Neutrophil (primary cell): ENCODE measurements around the gene COX17.

Experiments
- H3K27ac ChIP-seq: fragments of 200-600 bp; sonication (generic); 2 replicates; pipeline ENCODE4 v1.5.1; 2016; ENCODE audit warnings: mild to moderate bottlenecking, moderate library complexity
- H3K27me3 ChIP-seq: fragments of 200-600 bp; sonication (generic); 2 replicates; pipeline ENCODE4 v1.6.0; 2016; ENCODE audit warnings: mild to moderate bottlenecking
- H3K36me3 ChIP-seq: fragments of 200-600 bp; sonication (generic); 2 replicates; pipeline ENCODE4 v1.5.1; 2017
- H3K4me1 ChIP-seq, 2 experiments: fragments of 200-600 bp in 1 of 2; sonication (generic) in 1 of 2; 1 replicate in 1 of 2; 2 replicates in 1 of 2; pipeline versions ENCODE4 v1.5.1 to v1.6.1; 2013 to 2016; ENCODE audit warnings: low read depth in 1 of 2, low read length in 1 of 2, mild to moderate bottlenecking in 1 of 2, moderate library complexity in 1 of 2; ENCODE audit not compliant: control insufficient read depth in 1 of 2, insufficient read depth in 1 of 2
- H3K4me3 ChIP-seq, 2 experiments: fragments of 200-600 bp in 1 of 2; sonication (generic) in 1 of 2; 1 replicate in 1 of 2; 2 replicates in 1 of 2; pipeline ENCODE4 v1.5.1; 2013 to 2016; ENCODE audit warnings: low read depth in 1 of 2, low read length in 1 of 2, mild to moderate bottlenecking in 1 of 2, moderate library complexity in 1 of 2
- H3K9me3 ChIP-seq: fragments of 200-600 bp; sonication (generic); 2 replicates; pipeline ENCODE4 v1.5.1; 2016
- TF ChIP-seq, protein P1 (sequence below): fragments of 200-600 bp; sonication (generic); IDR thresholded peaks from 2 replicates; pipeline ENCODE4 v1.5.1; 2016; ENCODE audit warnings: antibody characterized with exemption

Gene COX17, protein sequence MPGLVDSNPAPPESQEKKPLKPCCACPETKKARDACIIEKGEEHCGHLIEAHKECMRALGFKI

DNA sequence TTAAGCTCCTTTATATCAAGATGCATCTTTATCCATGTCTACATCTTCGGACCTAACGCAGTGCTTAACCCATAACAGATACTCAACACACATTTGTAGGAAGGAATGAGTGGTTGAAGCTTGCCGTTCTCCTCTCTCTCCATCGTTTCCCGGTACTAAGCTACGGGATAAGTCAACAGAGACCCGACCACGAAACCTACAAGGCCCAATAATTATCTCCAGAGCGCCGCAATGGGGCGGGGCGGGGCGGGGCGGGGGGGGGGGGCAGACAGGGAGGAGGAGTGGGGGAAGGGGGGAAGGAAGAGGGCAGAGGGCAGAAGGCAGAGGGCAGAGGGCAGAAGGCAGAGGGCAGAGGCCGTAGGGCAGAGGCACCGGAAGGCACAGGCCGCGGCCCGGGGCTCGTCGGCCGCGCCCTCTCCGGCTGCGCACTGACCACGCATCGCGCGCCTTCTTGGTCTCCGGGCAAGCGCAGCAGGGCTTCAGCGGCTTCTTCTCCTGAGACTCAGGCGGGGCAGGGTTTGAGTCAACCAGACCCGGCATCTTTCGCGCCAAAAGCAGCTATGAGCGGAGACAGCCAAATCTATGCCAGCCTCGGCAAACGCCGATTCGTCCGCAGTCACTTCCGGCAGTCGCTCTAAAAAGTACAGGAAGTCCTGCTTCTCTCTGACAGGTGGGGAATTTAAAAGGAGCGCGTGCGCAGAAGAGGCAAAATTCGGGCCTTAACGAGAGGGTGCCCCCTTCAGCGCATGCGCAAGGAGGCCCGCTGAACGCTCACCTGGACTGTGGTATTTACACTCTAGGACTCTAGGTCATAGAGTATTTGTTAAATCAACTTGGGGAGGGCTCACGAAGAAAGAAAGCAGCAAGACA is at the start of gene COX17:
Gene COX17, minus strand, starts transcription at position 636 of the 870 bp plus-strand sequence. Its CDS starts 96 bp downstream, at position 540.
- peak within 1 kb of the TSS; percentile 83 to 92 for H3K4me3 ChIP-seq
- H3K9me3 ChIP-seq = no peaks in the 10 kb centered on the region
- H3K27ac ChIP-seq = peak within 1 kb of the TSS; percentile 97
- no peaks in the 10 kb centered on the region for H3K27me3 ChIP-seq
- TF ChIP-seq, protein P1, sequence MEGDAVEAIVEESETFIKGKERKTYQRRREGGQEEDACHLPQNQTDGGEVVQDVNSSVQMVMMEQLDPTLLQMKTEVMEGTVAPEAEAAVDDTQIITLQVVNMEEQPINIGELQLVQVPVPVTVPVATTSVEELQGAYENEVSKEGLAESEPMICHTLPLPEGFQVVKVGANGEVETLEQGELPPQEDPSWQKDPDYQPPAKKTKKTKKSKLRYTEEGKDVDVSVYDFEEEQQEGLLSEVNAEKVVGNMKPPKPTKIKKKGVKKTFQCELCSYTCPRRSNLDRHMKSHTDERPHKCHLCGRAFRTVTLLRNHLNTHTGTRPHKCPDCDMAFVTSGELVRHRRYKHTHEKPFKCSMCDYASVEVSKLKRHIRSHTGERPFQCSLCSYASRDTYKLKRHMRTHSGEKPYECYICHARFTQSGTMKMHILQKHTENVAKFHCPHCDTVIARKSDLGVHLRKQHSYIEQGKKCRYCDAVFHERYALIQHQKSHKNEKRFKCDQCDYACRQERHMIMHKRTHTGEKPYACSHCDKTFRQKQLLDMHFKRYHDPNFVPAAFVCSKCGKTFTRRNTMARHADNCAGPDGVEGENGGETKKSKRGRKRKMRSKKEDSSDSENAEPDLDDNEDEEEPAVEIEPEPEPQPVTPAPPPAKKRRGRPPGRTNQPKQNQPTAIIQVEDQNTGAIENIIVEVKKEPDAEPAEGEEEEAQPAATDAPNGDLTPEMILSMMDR = peak; percentile 24
- H3K36me3 ChIP-seq = peaks cover 35% of the 10 kb centered on the region
- peaks cover 16% of the 10 kb centered on the region in 2 experiments for H3K4me1 ChIP-seq

GRCh38 chr3:119726909-119727308 is 49.7 kb upstream of the COX17 start:
- Histone ChIP-seq H3K4me3 (no peak overlapping the region), H3K4me1 (no peaks in the 10 kb centered on the region), H3K27ac (no peak overlapping the region), H3K27me3 (no peaks in the 10 kb centered on the region), H3K36me3 (no peaks in the 10 kb centered on the region), H3K9me3 (no peaks in the 10 kb centered on the region)
- TF ChIP-seq, protein P1 = no peak

GRCh38 chr3:119723022-119723421 is 45.8 kb upstream of the COX17 start:
- H3K9me3 ChIP-seq = no peaks in the 10 kb centered on the region
- H3K27me3 ChIP-seq = no peaks in the 10 kb centered on the region
- H3K27ac ChIP-seq = no peak overlapping the region
- H3K4me1 ChIP-seq = no peaks in the 10 kb centered on the region
- H3K36me3 ChIP-seq = no peaks in the 10 kb centered on the region
- TF ChIP-seq, protein P1 = no peak
- no peak overlapping the region for H3K4me3 ChIP-seq

GRCh38 chr3:119717520-119717919 is 40.3 kb upstream of the COX17 start:
- no peaks in the 10 kb centered on the region for H3K9me3 ChIP-seq
- H3K27me3 ChIP-seq = no peaks in the 10 kb centered on the region
- TF ChIP-seq, protein P1 = no peak
- H3K27ac ChIP-seq = no peak overlapping the region
- H3K36me3 ChIP-seq = no peaks in the 10 kb centered on the region
- no peak overlapping the region for H3K4me3 ChIP-seq
- H3K4me1 ChIP-seq = no peaks in the 10 kb centered on the region

DNA sequence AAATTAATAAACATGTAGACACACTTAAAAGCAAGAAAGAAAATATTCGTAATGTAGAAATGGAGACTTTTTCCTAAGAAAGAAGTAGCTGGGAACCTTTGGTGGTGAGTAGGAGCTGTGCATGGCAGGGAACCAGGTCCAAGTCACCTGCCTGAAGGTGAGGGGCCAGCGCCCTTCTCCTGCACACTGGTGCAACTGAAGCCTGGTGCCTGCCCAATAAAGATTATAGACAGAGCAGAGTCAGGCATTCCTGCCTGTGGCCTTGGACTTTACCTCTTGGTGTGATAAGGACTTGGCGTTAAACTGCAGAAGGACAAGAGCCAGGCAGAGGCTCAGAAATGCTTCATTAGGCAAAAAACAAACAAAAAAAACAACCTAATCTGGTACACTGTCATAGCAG is 39.8 kb upstream of the COX17 start:
- Histone ChIP-seq H3K9me3 (no peaks in the 10 kb centered on the region), H3K4me1 (no peaks in the 10 kb centered on the region)
- TF ChIP-seq, protein P1 = no peak

More for the DNA sequence above, 39.8 kb upstream of the COX17 start:
- H3K4me3 ChIP-seq = no peak overlapping the region
- no peaks in the 10 kb centered on the region for H3K27me3 ChIP-seq
- H3K27ac ChIP-seq = no peak overlapping the region
- no peaks in the 10 kb centered on the region for H3K36me3 ChIP-seq
